ENCODE results near the gene SH3BP1. TPM values are rescaled to one million over a fixed set of nuclear protein-coding genes. Genes with fewer than 3 reads are reported as not detected.
A peak's percentile ranks its signal among the peaks of the same experiment; 100 is the strongest.
"Not testable (repeated sequence)": the region's sequence is repeated elsewhere in the genome, so short reads cannot be mapped to it uniquely, and the experiment has no call there.

SH3BP1 gene
- total RNA-seq, 5 donors from 2014 or later (not counting 1 experiment from before 2014, with no cell fraction given) = 91.3 to 111 (median 93.6) TPM

DNA sequence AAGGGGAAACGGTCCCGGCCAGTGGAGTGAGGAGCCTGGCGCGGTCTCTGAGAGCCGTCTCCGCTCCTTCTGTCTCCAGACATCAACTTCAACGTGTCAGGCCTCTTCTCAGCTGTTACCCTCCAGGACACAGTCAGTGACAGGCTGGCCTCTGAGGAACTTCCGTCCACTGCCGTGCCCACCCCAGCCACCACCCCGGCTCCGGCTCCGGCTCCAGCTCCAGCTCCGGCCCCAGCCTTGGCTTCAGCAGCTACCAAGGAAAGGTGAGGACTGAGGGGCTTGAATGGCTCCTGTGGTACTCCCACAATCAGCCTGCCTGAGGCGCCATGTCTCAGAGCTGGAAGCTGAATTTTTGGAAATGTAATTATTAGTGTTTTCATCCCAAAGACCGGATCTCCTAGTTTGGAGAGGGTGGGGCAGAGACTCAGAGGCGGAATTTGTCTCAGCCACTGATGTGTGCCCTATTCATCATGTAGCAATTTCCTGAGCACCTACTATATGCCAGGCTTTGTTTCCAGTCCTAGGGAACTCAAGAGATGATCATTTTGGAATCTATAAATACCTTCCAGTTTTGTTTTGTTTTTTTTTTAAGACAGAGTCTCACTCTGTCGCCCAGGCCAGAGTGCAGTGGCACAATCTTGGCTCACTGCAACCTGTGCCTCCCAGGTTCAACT is 11.1 kb downstream of the SH3BP1 start:
- no peak overlapping the region for H3K27ac Mint-ChIP-seq
- Histone ChIP-seq H3K27ac (ENCODE audit: low read length) (no peak overlapping the region), H3K36me3 (ENCODE audit: control insufficient read depth in 2 of 2, extremely low read depth in 1 of 2, insufficient read depth in 1 of 2, low read length in 1 of 2) (peaks cover 40 to 86% of the 10 kb centered on the region in 2 donors), H3K9me3 (no peaks in the 10 kb centered on the region), H3K4me3 (ENCODE audit: control insufficient read depth in 1 of 2, extremely low read depth in 1 of 2, low read length in 1 of 2) (no peak overlapping the region), H3K27me3 (replicated peaks in 1 of 2; ENCODE audit: control insufficient read depth in 2 of 2, extremely low read depth in 1 of 2, insufficient read depth in 2 of 2, low read length in 1 of 2) (no peaks in the 10 kb centered on the region), H3K4me1 (ENCODE audit: control insufficient read depth in 1 of 2, extremely low read depth in 1 of 2, insufficient read depth in 2 of 2, low read length in 2 of 2) (peaks cover 0 to 15% of the 10 kb centered on the region in 2 experiments)
- H3K9me3 Mint-ChIP-seq = no peaks in the 10 kb centered on the region
- ChIA-PET CTCF (no interaction called here), POLR2A (no interaction called here)
- ATAC-seq (replicated peaks in 1 of 4) (no peak), DNase-seq (no peak)
- no peaks in the 10 kb centered on the region for H3K27me3 Mint-ChIP-seq
- 93% methylated on average over 10 of the region's 17 CpGs for WGBS (ENCODE audit: insufficient coverage)
- no peak overlapping the region for H3K4me3 Mint-ChIP-seq
- peaks cover 37% of the 10 kb centered on the region for H3K36me3 Mint-ChIP-seq
- H3K4me1 Mint-ChIP-seq = peaks cover 0 to 5% (median 0%) of the 10 kb centered on the region in 3 donors

GRCh38 chr22:37654563-37655251 is 15.2 kb downstream of the SH3BP1 start:
- peaks cover 6 to 19% of the 10 kb centered on the region in 2 experiments for H3K4me1 ChIP-seq (ENCODE audit: control insufficient read depth in 1 of 2, extremely low read depth in 1 of 2, insufficient read depth in 2 of 2, low read length in 2 of 2)
- 94% methylated on average over 9 of the region's 14 CpGs for WGBS (ENCODE audit: insufficient coverage)

DNA sequence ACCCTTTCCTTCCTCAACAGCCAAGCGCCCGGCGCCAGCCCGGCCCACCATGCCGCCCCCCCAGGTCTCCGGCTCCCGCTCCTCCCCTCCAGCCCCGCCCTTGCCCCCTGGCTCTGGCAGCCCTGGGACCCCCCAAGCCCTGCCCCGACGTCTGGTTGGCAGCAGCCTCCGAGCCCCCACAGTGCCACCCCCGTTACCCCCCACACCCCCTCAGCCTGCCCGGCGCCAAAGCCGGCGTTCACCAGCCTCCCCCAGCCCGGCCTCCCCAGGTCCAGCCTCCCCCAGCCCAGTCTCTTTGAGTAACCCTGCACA is 15.7 kb downstream of the SH3BP1 start:
- peaks cover 29 to 45% of the 10 kb centered on the region in 2 donors for H3K36me3 ChIP-seq (ENCODE audit: control insufficient read depth in 2 of 2, extremely low read depth in 1 of 2, insufficient read depth in 1 of 2, low read length in 1 of 2)
- no peak for DNase-seq

More at GRCh38 chr22:37654563-37655251, 15.2 kb downstream of the SH3BP1 start:
- Mint-ChIP-seq H3K27ac (peak overlapping the region in 1 of 2 donors; percentile 6), H3K4me3 (no peak overlapping the region), H3K27me3 (no peaks in the 10 kb centered on the region), H3K36me3 (peaks cover 25% of the 10 kb centered on the region), H3K9me3 (no peaks in the 10 kb centered on the region), H3K4me1 (peaks cover 15 to 17% (median 17%) of the 10 kb centered on the region in 3 donors)
- Histone ChIP-seq H3K27me3 (replicated peaks in 1 of 2; ENCODE audit: control insufficient read depth in 2 of 2, extremely low read depth in 1 of 2, insufficient read depth in 2 of 2, low read length in 1 of 2) (no peaks in the 10 kb centered on the region), H3K27ac (ENCODE audit: low read length) (no peak overlapping the region), H3K9me3 (no peaks in the 10 kb centered on the region), H3K4me3 (ENCODE audit: control insufficient read depth in 1 of 2, extremely low read depth in 1 of 2, low read length in 1 of 2) (no peak overlapping the region), H3K36me3 (ENCODE audit: control insufficient read depth in 2 of 2, extremely low read depth in 1 of 2, insufficient read depth in 1 of 2, low read length in 1 of 2) (peaks cover 33 to 50% of the 10 kb centered on the region in 2 donors)
- POLR2A ChIA-PET = no interaction called here
- CTCF ChIA-PET = no interaction called here
- ATAC-seq (replicated peaks in 1 of 4) = no peak
- no peak for DNase-seq

DNA sequence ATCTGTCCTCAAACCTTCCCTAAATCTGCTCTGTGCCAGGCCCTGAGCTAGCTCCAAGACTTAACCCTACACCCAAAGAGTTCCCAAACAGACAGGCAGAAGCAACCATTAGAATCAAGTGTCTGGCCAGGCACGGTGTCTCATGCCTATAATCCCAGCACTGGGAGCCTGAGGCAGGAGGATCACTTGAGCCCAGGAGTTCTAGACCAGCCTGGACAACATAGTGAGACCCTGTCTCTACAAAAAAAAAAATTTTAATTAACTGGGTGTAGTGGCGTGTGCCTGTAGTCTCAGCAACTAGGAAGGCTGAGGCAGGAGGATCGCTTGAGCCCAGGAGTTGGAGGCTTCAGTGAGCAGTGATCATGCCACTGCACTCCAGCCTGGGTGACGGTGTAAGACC is 17.1 kb downstream of the SH3BP1 start:
- H3K9me3 ChIP-seq; H3K27me3 ChIP-seq (replicated peaks in 1 of 2; ENCODE audit: control insufficient read depth in 2 of 2, extremely low read depth in 1 of 2, insufficient read depth in 2 of 2, low read length in 1 of 2); H3K4me3 ChIP-seq (ENCODE audit: control insufficient read depth in 1 of 2, extremely low read depth in 1 of 2, low read length in 1 of 2); ATAC-seq (replicated peaks in 1 of 4); POLR2A ChIA-PET; H3K27me3 Mint-ChIP-seq; H3K27ac ChIP-seq (ENCODE audit: low read length); DNase-seq; H3K4me3 Mint-ChIP-seq; H3K9me3 Mint-ChIP-seq: not testable (repeated sequence)
- Mint-ChIP-seq H3K36me3 (peaks cover 16% of the 10 kb centered on the region), H3K27ac (peak overlapping the region; percentile 28 to 48), H3K4me1 (peaks cover 34 to 36% (median 35%) of the 10 kb centered on the region in 3 donors)
- CTCF ChIA-PET = interaction anchor here in 1 of 2 donors (0.6 to 4.2 kb wide), 3 partner anchors 14 to 90 kb away, joined by 3 to 61 read pairs (median 39); partner anchors contain the start of gene LGALS1
- Histone ChIP-seq H3K4me1 (ENCODE audit: control insufficient read depth in 1 of 2, extremely low read depth in 1 of 2, insufficient read depth in 2 of 2, low read length in 2 of 2) (peaks cover 11 to 35% of the 10 kb centered on the region in 2 experiments), H3K36me3 (ENCODE audit: control insufficient read depth in 2 of 2, extremely low read depth in 1 of 2, insufficient read depth in 1 of 2, low read length in 1 of 2) (peaks cover 18 to 31% of the 10 kb centered on the region in 2 donors)
- WGBS (ENCODE audit: insufficient coverage) = 96% methylated on average over 4 of the region's 4 CpGs

More for the DNA sequence above, 15.7 kb downstream of the SH3BP1 start:
- H3K27me3 ChIP-seq (replicated peaks in 1 of 2; ENCODE audit: control insufficient read depth in 2 of 2, extremely low read depth in 1 of 2, insufficient read depth in 2 of 2, low read length in 1 of 2) = no peaks in the 10 kb centered on the region
- peaks cover 20% of the 10 kb centered on the region for H3K36me3 Mint-ChIP-seq
- POLR2A ChIA-PET = no interaction called here
- H3K9me3 ChIP-seq = no peaks in the 10 kb centered on the region
- no peaks in the 10 kb centered on the region for H3K9me3 Mint-ChIP-seq
- H3K27me3 Mint-ChIP-seq = no peaks in the 10 kb centered on the region
- no peak overlapping the region for H3K27ac Mint-ChIP-seq
- no peak overlapping the region for H3K4me3 ChIP-seq (ENCODE audit: control insufficient read depth in 1 of 2, extremely low read depth in 1 of 2, low read length in 1 of 2)
- CTCF ChIA-PET = no interaction called here
- H3K27ac ChIP-seq (ENCODE audit: low read length) = no peak overlapping the region
- peaks cover 11 to 21% of the 10 kb centered on the region in 2 experiments for H3K4me1 ChIP-seq (ENCODE audit: control insufficient read depth in 1 of 2, extremely low read depth in 1 of 2, insufficient read depth in 2 of 2, low read length in 2 of 2)
- 94% methylated on average over 5 of the region's 17 CpGs for WGBS (ENCODE audit: insufficient coverage)
- no peak overlapping the region for H3K4me3 Mint-ChIP-seq
- peaks cover 20 to 22% (median 22%) of the 10 kb centered on the region in 3 donors for H3K4me1 Mint-ChIP-seq
- no peak for ATAC-seq (replicated peaks in 1 of 4)

DNA sequence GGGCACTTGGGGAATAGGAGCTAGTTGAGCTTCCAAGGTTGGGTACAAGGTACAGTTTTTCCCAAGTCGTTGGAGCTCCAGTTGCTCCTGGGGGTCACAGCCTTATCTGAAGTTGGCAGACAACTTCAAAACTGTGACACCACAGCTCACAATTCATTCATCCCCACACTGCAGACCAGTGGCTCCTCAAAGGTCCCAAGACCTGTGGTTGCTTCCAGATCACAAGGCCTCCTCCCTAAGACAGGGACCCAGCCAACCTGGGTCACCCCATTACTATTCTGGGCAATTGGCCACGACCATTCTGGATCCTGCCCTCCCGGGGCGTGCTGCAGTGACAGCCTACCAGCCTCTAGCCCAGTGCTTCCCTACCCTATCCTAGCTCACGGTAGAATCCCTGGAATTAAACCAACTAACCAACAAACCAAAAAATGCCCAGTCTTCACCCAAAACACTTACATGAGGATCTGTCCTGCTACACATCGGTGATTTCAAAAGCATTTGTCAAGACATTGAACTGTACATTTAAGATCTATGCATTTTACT is 18.2 kb downstream of the SH3BP1 start:
- ATAC-seq (replicated peaks in 1 of 4) = no peak
- DNase-seq = no peak
- POLR2A ChIA-PET = interaction anchor here (0.5 to 1.5 kb wide), 9 partner anchors 14 to 1318 kb away, joined by 3 to 14 read pairs (median 3); partner anchors contain the start of gene GGA1 (in 1 of the 2)
- Histone ChIP-seq H3K9me3 (no peaks in the 10 kb centered on the region), H3K4me3 (ENCODE audit: control insufficient read depth in 1 of 2, extremely low read depth in 1 of 2, low read length in 1 of 2) (peak overlapping the region; percentile 42 to 49), H3K27me3 (replicated peaks in 1 of 2; ENCODE audit: control insufficient read depth in 2 of 2, extremely low read depth in 1 of 2, insufficient read depth in 2 of 2, low read length in 1 of 2) (no peaks in the 10 kb centered on the region), H3K4me1 (ENCODE audit: control insufficient read depth in 1 of 2, extremely low read depth in 1 of 2, insufficient read depth in 2 of 2, low read length in 2 of 2) (peaks cover 11 to 38% of the 10 kb centered on the region in 2 experiments), H3K36me3 (ENCODE audit: control insufficient read depth in 2 of 2, extremely low read depth in 1 of 2, insufficient read depth in 1 of 2, low read length in 1 of 2) (peaks cover 15 to 23% of the 10 kb centered on the region in 2 donors), H3K27ac (ENCODE audit: low read length) (peak overlapping the region; percentile 63)
- WGBS (ENCODE audit: insufficient coverage) = 30% methylated on average over 4 of the region's 6 CpGs
- H3K27me3 Mint-ChIP-seq = no peaks in the 10 kb centered on the region
- peaks cover 15% of the 10 kb centered on the region for H3K36me3 Mint-ChIP-seq
- peak overlapping the region; percentile 80 to 85 (median 83) for H3K4me3 Mint-ChIP-seq
- H3K9me3 Mint-ChIP-seq = no peaks in the 10 kb centered on the region
- H3K4me1 Mint-ChIP-seq = peaks cover 40 to 42% (median 40%) of the 10 kb centered on the region in 3 donors
- CTCF ChIA-PET = interaction anchor here (0.6 to 4.2 kb wide), 18 partner anchors 14 to 296 kb away, joined by 3 to 61 read pairs (median 6); partner anchors contain the start of genes C22orf23 (in 1 of the 2), GCAT (in 1 of the 2), GGA1 (in 1 of the 2) and LGALS1 (in 1 of the 2)
- H3K27ac Mint-ChIP-seq = peak overlapping the region; percentile 89 to 98

Data from T-cell (primary cell).